Measurements from ENCODE around the gene MUC2. TPM values are rescaled to one million over a fixed set of nuclear protein-coding genes. Genes with fewer than 3 reads are reported as not detected.

Gene MUC2
- total RNA-seq, 6 experiments from 2014 or later: 0.04 TPM; not detected in 5

DNA sequence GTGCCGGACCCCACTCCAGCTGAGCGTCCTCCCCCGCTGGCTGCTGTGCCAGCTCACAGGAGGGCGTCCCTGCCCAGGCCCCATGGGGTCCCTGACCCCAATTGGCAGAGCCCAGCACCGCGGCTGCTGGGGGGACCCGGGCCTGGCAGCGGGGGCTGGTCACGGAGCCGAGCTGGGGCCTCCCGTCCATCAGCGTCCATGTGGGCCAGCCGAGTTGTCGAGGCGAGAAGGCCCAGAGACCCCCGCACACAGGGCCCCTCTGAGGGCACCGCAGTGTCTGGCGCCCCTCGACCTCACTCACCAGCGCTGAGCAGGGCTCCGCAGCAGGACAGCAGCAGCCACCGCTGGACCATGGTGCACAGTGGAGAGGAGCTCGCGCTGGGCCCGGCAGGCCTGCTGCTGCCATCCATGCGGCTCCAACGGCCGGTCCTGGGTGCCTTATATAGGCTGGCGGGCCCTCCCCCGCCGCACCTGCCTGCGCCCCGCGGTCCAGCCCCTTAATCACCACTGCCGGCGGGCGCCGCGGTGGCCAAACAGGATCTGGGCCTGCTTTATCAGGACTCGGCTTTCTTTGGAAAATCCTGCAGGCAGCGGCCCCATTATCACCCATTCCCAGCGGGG is 38.3 kb upstream of the MUC2 start, which contains the start of gene MUC6:
MUC6 (minus strand) TSS at position 416 of the 621 bp plus-strand sequence; CDS start at position 353, 63 bp downstream.
- H3K4me3 ChIP-seq: no peak within 1 kb of the TSS
- H3K36me3 ChIP-seq: no peaks in the 10 kb centered on the region
- H3K9me3 ChIP-seq: no peaks in the 10 kb centered on the region
- no peak for ATAC-seq
- H3K4me1 ChIP-seq: no peaks in the 10 kb centered on the region
- no CpG with 5 or more reads among the region's 42 CpGs for WGBS (ENCODE audit: insufficient coverage, low coverage, low lambda C conversion rate, missing lambda C conversion rate)
- TF ChIP-seq, protein P1, sequence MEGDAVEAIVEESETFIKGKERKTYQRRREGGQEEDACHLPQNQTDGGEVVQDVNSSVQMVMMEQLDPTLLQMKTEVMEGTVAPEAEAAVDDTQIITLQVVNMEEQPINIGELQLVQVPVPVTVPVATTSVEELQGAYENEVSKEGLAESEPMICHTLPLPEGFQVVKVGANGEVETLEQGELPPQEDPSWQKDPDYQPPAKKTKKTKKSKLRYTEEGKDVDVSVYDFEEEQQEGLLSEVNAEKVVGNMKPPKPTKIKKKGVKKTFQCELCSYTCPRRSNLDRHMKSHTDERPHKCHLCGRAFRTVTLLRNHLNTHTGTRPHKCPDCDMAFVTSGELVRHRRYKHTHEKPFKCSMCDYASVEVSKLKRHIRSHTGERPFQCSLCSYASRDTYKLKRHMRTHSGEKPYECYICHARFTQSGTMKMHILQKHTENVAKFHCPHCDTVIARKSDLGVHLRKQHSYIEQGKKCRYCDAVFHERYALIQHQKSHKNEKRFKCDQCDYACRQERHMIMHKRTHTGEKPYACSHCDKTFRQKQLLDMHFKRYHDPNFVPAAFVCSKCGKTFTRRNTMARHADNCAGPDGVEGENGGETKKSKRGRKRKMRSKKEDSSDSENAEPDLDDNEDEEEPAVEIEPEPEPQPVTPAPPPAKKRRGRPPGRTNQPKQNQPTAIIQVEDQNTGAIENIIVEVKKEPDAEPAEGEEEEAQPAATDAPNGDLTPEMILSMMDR (IDR thresholded peaks at IDR 0.05): no peak
- no peak for TF ChIP-seq POLR2A (IDR thresholded peaks at IDR 0.05)
- no peak for DNase-seq
- no peak within 1 kb of the TSS for H3K27ac ChIP-seq
- H3K27me3 ChIP-seq: no peaks in the 10 kb centered on the region
- intact Hi-C loops (cut with DNase I): no loop called here

DNA sequence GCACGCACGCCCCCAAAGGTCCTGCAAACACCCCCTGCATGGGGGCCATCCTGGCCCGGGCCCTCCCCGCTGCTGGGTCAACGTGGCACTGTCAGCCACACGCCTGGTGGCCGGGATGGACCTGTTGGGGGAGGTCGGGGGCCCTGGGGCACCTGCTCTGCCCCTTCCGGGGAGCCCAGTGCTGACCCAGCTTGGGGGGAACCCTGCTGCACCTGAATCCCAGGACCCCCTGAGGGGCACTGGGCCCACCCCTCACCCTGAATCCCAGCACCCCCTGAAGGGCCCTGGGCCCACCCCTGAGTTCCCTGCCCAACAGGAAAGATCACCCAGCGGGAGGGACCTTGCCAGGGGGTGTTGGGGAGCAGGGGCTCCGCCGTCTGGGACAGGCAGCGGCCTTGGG is 37.7 kb upstream of the MUC2 start:
- no peak overlapping the region for H3K27ac ChIP-seq
- no peak for ATAC-seq
- H3K4me1 ChIP-seq: no peaks in the 10 kb centered on the region
- no peak for DNase-seq
- no peak for TF ChIP-seq POLR2A (IDR thresholded peaks at IDR 0.05)
- TF ChIP-seq, protein P1 (IDR thresholded peaks at IDR 0.05): no peak
- intact Hi-C loops (cut with DNase I): no loop called here
- no peaks in the 10 kb centered on the region for H3K9me3 ChIP-seq
- no peak overlapping the region for H3K4me3 ChIP-seq
- WGBS (ENCODE audit: insufficient coverage, low coverage, low lambda C conversion rate, missing lambda C conversion rate): no CpG with 5 or more reads among the region's 13 CpGs
- H3K27me3 ChIP-seq: no peaks in the 10 kb centered on the region
- H3K36me3 ChIP-seq: no peaks in the 10 kb centered on the region

DNA sequence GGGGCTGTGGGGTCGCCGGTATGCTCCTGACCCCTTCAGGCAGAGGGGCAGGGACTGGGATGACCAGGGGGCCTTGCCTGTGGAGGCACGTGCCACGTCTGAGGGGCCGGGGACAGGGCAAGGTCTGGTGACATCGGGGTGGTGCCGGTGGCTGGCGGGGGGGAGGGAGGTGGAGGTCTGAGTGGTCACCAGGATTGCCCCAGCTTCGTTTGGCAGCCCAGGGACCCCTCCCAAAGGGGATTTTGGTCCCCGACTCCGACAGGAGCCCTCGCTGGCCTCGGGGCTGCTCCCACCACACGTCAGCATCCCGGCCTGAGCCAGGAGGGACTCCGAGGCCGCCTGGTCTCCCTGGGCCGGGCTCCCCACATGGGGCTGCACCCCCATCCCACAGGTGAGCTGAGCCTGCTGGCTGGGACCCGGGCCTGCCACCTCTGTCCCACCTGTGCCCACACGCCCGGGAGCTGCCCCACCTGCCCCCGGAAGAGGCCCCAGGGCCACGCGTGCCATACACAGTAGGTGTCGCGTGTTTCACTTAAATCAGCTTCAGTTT is 37.1 kb upstream of the MUC2 start:
- no peak for TF ChIP-seq POLR2A (IDR thresholded peaks at IDR 0.05)
- TF ChIP-seq, protein P1 (IDR thresholded peaks at IDR 0.05): no peak
- Histone ChIP-seq H3K9me3 (no peaks in the 10 kb centered on the region), H3K4me1 (no peaks in the 10 kb centered on the region), H3K4me3 (no peak overlapping the region), H3K27me3 (no peaks in the 10 kb centered on the region), H3K36me3 (no peaks in the 10 kb centered on the region), H3K27ac (no peak overlapping the region)
- DNase-seq (no peak), ATAC-seq (no peak)
- WGBS (ENCODE audit: insufficient coverage, low coverage, low lambda C conversion rate, missing lambda C conversion rate): no CpG with 5 or more reads among the region's 26 CpGs
- intact Hi-C loops (cut with DNase I): no loop called here

DNA sequence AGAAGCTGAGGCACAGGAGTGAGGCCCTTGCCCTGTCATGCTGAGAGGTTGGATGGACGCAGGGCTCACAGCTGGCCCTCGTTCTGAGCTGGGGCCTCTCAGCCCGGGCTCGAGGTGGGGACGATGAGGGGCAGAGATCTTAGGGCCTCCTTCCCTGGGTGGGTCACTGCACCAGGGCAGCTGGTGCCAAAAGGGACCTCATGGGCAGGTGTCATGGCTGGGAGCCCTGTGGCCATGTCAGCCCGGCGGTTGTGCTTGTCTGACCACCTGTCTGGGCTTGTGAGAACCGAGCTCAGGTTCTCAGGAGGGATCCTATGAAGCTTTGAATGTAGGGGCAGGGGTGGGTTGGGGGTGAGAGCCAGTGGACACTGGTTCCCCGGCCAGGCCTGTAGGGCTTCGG is 36.3 kb upstream of the MUC2 start:
- Histone ChIP-seq H3K9me3 (no peaks in the 10 kb centered on the region), H3K27me3 (no peaks in the 10 kb centered on the region), H3K27ac (no peak overlapping the region), H3K36me3 (no peaks in the 10 kb centered on the region), H3K4me1 (no peaks in the 10 kb centered on the region), H3K4me3 (no peak overlapping the region)
- DNase-seq (no peak), ATAC-seq (no peak)
- WGBS (ENCODE audit: insufficient coverage, low coverage, low lambda C conversion rate, missing lambda C conversion rate): 84% methylated on average over 7 of the region's 10 CpGs
- intact Hi-C loops (cut with DNase I): no loop called here
- TF ChIP-seq, protein P1 (IDR thresholded peaks at IDR 0.05): no peak
- no peak for TF ChIP-seq POLR2A (IDR thresholded peaks at IDR 0.05)
